ENCODE measurements around the gene SPESP1.

The SPESP1 gene

GRCh38 chr15:68930268-68931022, at the start of gene SPESP1:
SPESP1 (plus strand) TSS chr15:68930525; CDS start chr15:68930654, 129 bp downstream.
- TF ChIP-seq POLR2A (IDR thresholded peaks at IDR 0.05; ENCODE audit: low read depth, low read length): no peak
- no peak for FAIRE-seq
- DNase-seq (ENCODE audit: insufficient read length, low spot score): no peak

GRCh38 chr15:68885070-68885469, 45.3 kb upstream of the SPESP1 start:
- FAIRE-seq: no peak
- no peak for TF ChIP-seq POLR2A (IDR thresholded peaks at IDR 0.05; ENCODE audit: low read depth, low read length)
- DNase-seq (ENCODE audit: insufficient read length, low spot score): no peak

GRCh38 chr15:68887120-68887519, 43.2 kb upstream of the SPESP1 start:
- no peak for FAIRE-seq
- DNase-seq (ENCODE audit: insufficient read length, low spot score): no peak
- TF ChIP-seq POLR2A (IDR thresholded peaks at IDR 0.05; ENCODE audit: low read depth, low read length): no peak

GRCh38 chr15:68887819-68888218, 42.5 kb upstream of the SPESP1 start:
- FAIRE-seq (no peak), DNase-seq (ENCODE audit: insufficient read length, low spot score) (no peak)
- no peak for TF ChIP-seq POLR2A (IDR thresholded peaks at IDR 0.05; ENCODE audit: low read depth, low read length)

GRCh38 chr15:68888419-68888818, 41.9 kb upstream of the SPESP1 start:
- TF ChIP-seq POLR2A (IDR thresholded peaks at IDR 0.05; ENCODE audit: low read depth, low read length): no peak
- DNase-seq (ENCODE audit: insufficient read length, low spot score) (no peak), FAIRE-seq (no peak)

GRCh38 chr15:68894208-68894607, 36.1 kb upstream of the SPESP1 start:
- no peak for FAIRE-seq
- TF ChIP-seq POLR2A (IDR thresholded peaks at IDR 0.05; ENCODE audit: low read depth, low read length): no peak
- DNase-seq (ENCODE audit: insufficient read length, low spot score): no peak

GRCh38 chr15:68896178-68896577, 34.1 kb upstream of the SPESP1 start:
- FAIRE-seq (no peak), DNase-seq (ENCODE audit: insufficient read length, low spot score) (no peak)
- no peak for TF ChIP-seq POLR2A (IDR thresholded peaks at IDR 0.05; ENCODE audit: low read depth, low read length)

DNA sequence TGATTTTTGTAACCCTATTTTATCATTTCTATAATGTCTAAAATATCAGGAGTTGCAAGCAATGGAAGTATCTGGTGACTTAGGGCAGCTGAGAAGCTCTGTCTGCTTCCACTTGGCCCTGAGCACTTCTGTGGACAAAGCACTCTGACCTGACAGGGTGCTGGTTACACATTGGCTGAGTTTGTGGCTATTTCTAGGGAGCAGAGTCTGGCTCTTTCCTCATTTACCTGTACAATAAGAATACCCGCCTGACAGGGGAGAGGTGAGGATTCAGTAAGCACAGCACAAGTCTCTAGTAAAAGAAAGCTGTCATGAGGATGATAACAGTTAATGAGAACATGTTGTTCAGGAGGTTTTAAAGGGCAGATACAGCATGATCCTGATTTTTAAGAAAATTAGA, 33.3 kb upstream of the SPESP1 start:
- TF ChIP-seq POLR2A (IDR thresholded peaks at IDR 0.05; ENCODE audit: low read depth, low read length): no peak
- no peak for FAIRE-seq
- no peak for DNase-seq (ENCODE audit: insufficient read length, low spot score)

GRCh38 chr15:68900027-68900426, 30.3 kb upstream of the SPESP1 start:
- no peak for TF ChIP-seq POLR2A (IDR thresholded peaks at IDR 0.05; ENCODE audit: low read depth, low read length)
- FAIRE-seq (no peak), DNase-seq (ENCODE audit: insufficient read length, low spot score) (no peak)

- TF ChIP-seq POLR2A (IDR thresholded peaks at IDR 0.05; ENCODE audit: low read depth, low read length): no peak
- no peak for DNase-seq (ENCODE audit: insufficient read length, low spot score)
- FAIRE-seq: no peak
Observed at GRCh38 chr15:68907396-68907923, 22.9 kb upstream of the SPESP1 start.

- FAIRE-seq (no peak), DNase-seq (ENCODE audit: insufficient read length, low spot score) (no peak)
- no peak for TF ChIP-seq POLR2A (IDR thresholded peaks at IDR 0.05; ENCODE audit: low read depth, low read length)
Observed at GRCh38 chr15:68909601-68910100, 20.7 kb upstream of the SPESP1 start.

DNA sequence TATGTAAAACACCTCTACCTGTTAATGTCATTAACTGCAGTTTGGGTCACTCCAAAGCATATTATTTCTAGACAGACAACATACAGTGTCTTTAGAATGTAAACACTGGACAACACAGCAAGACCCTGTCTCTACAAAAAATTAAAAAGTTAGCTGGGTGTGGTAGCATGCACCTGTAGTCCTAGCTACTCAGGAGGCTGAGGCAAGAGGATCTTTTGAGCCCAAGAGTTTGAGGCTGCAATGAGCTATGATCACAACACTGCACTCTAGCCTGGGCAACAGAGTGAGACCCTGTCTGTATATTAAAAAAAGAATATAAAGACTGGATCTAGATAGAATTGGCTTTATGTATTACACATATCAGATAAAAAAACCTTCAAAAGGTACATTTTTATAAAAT, 20.0 kb upstream of the SPESP1 start:
- DNase-seq (ENCODE audit: insufficient read length, low spot score): no peak
- TF ChIP-seq POLR2A (IDR thresholded peaks at IDR 0.05; ENCODE audit: low read depth, low read length): no peak
- FAIRE-seq: no peak

GRCh38 chr15:68910816-68911215, 19.5 kb upstream of the SPESP1 start:
- no peak for TF ChIP-seq POLR2A (IDR thresholded peaks at IDR 0.05; ENCODE audit: low read depth, low read length)
- DNase-seq (ENCODE audit: insufficient read length, low spot score): no peak
- FAIRE-seq: no peak

GRCh38 chr15:68921926-68922325, 8.4 kb upstream of the SPESP1 start:
- no peak for FAIRE-seq
- no peak for DNase-seq (ENCODE audit: insufficient read length, low spot score)
- TF ChIP-seq POLR2A (IDR thresholded peaks at IDR 0.05; ENCODE audit: low read depth, low read length): no peak
